Trophoblast cell (in vitro differentiated cells and primary cell): Measurements from ENCODE around the gene ZBTB17.

Experiments used
- DNase-seq, 2 donors: peaks; one replicate each; pipeline ENCODE4 v3.0.0-alpha.2; 2016
- H2AFZ ChIP-seq: 2 replicates; pipeline ENCODE4 v1.6.1; 2013; ENCODE audit warnings: low read length, moderate library complexity, mild to moderate bottlenecking; ENCODE audit not compliant: insufficient read depth, poor library complexity
- H2AK5ac ChIP-seq: 2 replicates; pipeline ENCODE4 v1.6.1; 2013; ENCODE audit warnings: mild to moderate bottlenecking, low read length
- H2BK120ac ChIP-seq: 2 replicates; pipeline ENCODE4 v1.6.1; 2013; ENCODE audit warnings: low read length, mild to moderate bottlenecking, moderate library complexity; ENCODE audit not compliant: insufficient read depth, poor library complexity
- H2BK12ac ChIP-seq: 2 replicates; pipeline ENCODE4 v1.6.1; 2013; ENCODE audit warnings: mild to moderate bottlenecking, low read length, moderate library complexity
- H2BK5ac ChIP-seq: 2 replicates; pipeline ENCODE4 v1.6.1; 2013; ENCODE audit warnings: low read length, low read depth, moderate library complexity, mild to moderate bottlenecking; ENCODE audit not compliant: poor library complexity
- H3K14ac ChIP-seq: 2 replicates; pipeline ENCODE4 v1.6.1; 2013; ENCODE audit warnings: mild to moderate bottlenecking, low read length
- H3K18ac ChIP-seq: 2 replicates; pipeline ENCODE4 v1.6.1; 2013; ENCODE audit warnings: mild to moderate bottlenecking, low read length
- H3K23ac ChIP-seq: 2 replicates; pipeline ENCODE4 v1.6.1; 2013; ENCODE audit warnings: low read length
- H3K27ac ChIP-seq: 2 replicates; pipeline ENCODE4 v1.5.1; 2013; ENCODE audit warnings: low read depth, mild to moderate bottlenecking, inconsistent platforms, low read length, moderate library complexity
- H3K27me3 ChIP-seq: 2 replicates; pipeline ENCODE4 v1.6.1; 2013; ENCODE audit warnings: inconsistent platforms, mild to moderate bottlenecking, low read length, moderate library complexity; ENCODE audit not compliant: insufficient read depth
- H3K36me3 ChIP-seq, 2 experiments: 1 replicate in 1 of 2; 2 replicates in 1 of 2; pipeline ENCODE4 v1.6.1; 2013; ENCODE audit warnings: low read length in 2 of 2, mild to moderate bottlenecking in 2 of 2, moderate library complexity in 1 of 2; ENCODE audit not compliant: insufficient read depth in 2 of 2, control insufficient read depth in 1 of 2
- H3K4ac ChIP-seq: 2 replicates; pipeline ENCODE4 v1.6.1; 2013; ENCODE audit warnings: low read depth, mild to moderate bottlenecking, low read length, moderate library complexity
- H3K4me1 ChIP-seq, 2 experiments: 1 replicate in 1 of 2; 2 replicates in 1 of 2; pipeline ENCODE4 v1.6.1; 2013; ENCODE audit warnings: low read length in 2 of 2, mild to moderate bottlenecking in 2 of 2, moderate library complexity in 1 of 2; ENCODE audit not compliant: insufficient read depth in 2 of 2, control insufficient read depth in 1 of 2
- H3K4me2 ChIP-seq: 2 replicates; pipeline ENCODE4 v1.6.1; 2013; ENCODE audit warnings: inconsistent platforms, mild to moderate bottlenecking, low read length, moderate library complexity
- H3K4me3 ChIP-seq: 2 replicates; pipeline ENCODE4 v1.5.1; 2013; ENCODE audit warnings: mild to moderate bottlenecking, low read depth, low read length, inconsistent platforms
- H3K79me1 ChIP-seq: one replicate; pipeline ENCODE4 v1.6.1; 2013; ENCODE audit warnings: low read length
- H3K79me2 ChIP-seq: 2 replicates; pipeline ENCODE4 v1.6.1; 2013; ENCODE audit warnings: low read length, mild to moderate bottlenecking; ENCODE audit not compliant: control insufficient read depth, insufficient read depth, poor library complexity
- H3K9ac ChIP-seq: 2 replicates; pipeline ENCODE4 v1.6.1; 2013; ENCODE audit warnings: mild to moderate bottlenecking, low read length
- H3K9me3 ChIP-seq: 2 replicates; pipeline ENCODE4 v1.6.1; 2013; ENCODE audit warnings: low read depth, mild to moderate bottlenecking, control low read depth, inconsistent platforms, low read length; ENCODE audit not compliant: insufficient read depth
- H4K12ac ChIP-seq: 2 replicates; pipeline ENCODE4 v1.6.1; 2013; ENCODE audit warnings: low read depth, mild to moderate bottlenecking, low read length, moderate library complexity
- H4K8ac ChIP-seq: 2 replicates; pipeline ENCODE4 v1.6.1; 2013; ENCODE audit warnings: low read depth, mild to moderate bottlenecking, low read length, moderate library complexity
- H4K91ac ChIP-seq: one replicate; pipeline ENCODE4 v1.6.1; 2013; ENCODE audit warnings: low read depth, mild to moderate bottlenecking, low read length, moderate library complexity
- WGBS: extraction: QIAGEN DNeasy Blood & Tissue Kit; methylation state at CpG from one replicate; pipeline ENCODE4 v1.1.7; 2013; ENCODE audit warnings: missing lambda C conversion rate; ENCODE audit not compliant: insufficient read length, insufficient coverage; ENCODE audit errors: extremely low coverage; 5-methylcytosine and 5-hydroxymethylcytosine counted together

ZBTB17 gene

GRCh38 chr1:15948595-15949452 is 27.1 kb downstream of the ZBTB17 start:
- peaks cover 2% of the 10 kb centered on the region for H3K79me2 ChIP-seq
- WGBS = no CpG with 5 or more reads among the region's 15 CpGs
- H3K9ac ChIP-seq = no peak overlapping the region
- H2BK120ac ChIP-seq = no peak overlapping the region
- no peak overlapping the region for H2AFZ ChIP-seq
- H3K27me3 ChIP-seq = no peaks in the 10 kb centered on the region
- H3K79me1 ChIP-seq = peaks cover 4% of the 10 kb centered on the region
- no peaks in the 10 kb centered on the region for H3K9me3 ChIP-seq
- H2BK12ac ChIP-seq = no peak overlapping the region
- peaks cover 19 to 29% of the 10 kb centered on the region in 2 experiments for H3K4me1 ChIP-seq
- H3K36me3 ChIP-seq = peaks cover 46 to 49% of the 10 kb centered on the region in 2 experiments
- no peak overlapping the region for H4K12ac ChIP-seq
- H2BK5ac ChIP-seq = no peak overlapping the region
- no peak overlapping the region for H4K91ac ChIP-seq
- no peak overlapping the region for H3K4me2 ChIP-seq
- H3K18ac ChIP-seq = no peak overlapping the region
- H3K14ac ChIP-seq = no peak overlapping the region
- no peak overlapping the region for H3K27ac ChIP-seq
- DNase-seq = peak; percentile 55 to 59
- H2AK5ac ChIP-seq = no peak overlapping the region
- no peak overlapping the region for H3K4me3 ChIP-seq
- H4K8ac ChIP-seq = no peak overlapping the region
- no peak overlapping the region for H3K4ac ChIP-seq
- no peak overlapping the region for H3K23ac ChIP-seq

GRCh38 chr1:15948091-15948591 is 27.8 kb downstream of the ZBTB17 start:
- peak in 1 of 2 donors; percentile 25 for DNase-seq
- no peak overlapping the region for H3K18ac ChIP-seq
- no peak overlapping the region for H2BK120ac ChIP-seq
- no peak overlapping the region for H4K91ac ChIP-seq
- no peak overlapping the region for H3K27ac ChIP-seq
- no peaks in the 10 kb centered on the region for H3K27me3 ChIP-seq
- H3K9ac ChIP-seq = no peak overlapping the region
- no peak overlapping the region for H2BK5ac ChIP-seq
- no peak overlapping the region for H3K23ac ChIP-seq
- WGBS = no CpG with 5 or more reads among the region's 16 CpGs
- H3K4me2 ChIP-seq = no peak overlapping the region
- H2AK5ac ChIP-seq = no peak overlapping the region
- peaks cover 16 to 25% of the 10 kb centered on the region in 2 experiments for H3K4me1 ChIP-seq
- H3K14ac ChIP-seq = no peak overlapping the region
- H3K79me1 ChIP-seq = peaks cover 4% of the 10 kb centered on the region
- peaks cover 2% of the 10 kb centered on the region for H3K79me2 ChIP-seq
- no peak overlapping the region for H4K12ac ChIP-seq
- H3K36me3 ChIP-seq = peaks cover 53 to 56% of the 10 kb centered on the region in 2 experiments
- H2AFZ ChIP-seq = no peak overlapping the region
- no peak overlapping the region for H3K4ac ChIP-seq
- no peaks in the 10 kb centered on the region for H3K9me3 ChIP-seq
- no peak overlapping the region for H4K8ac ChIP-seq
- H3K4me3 ChIP-seq = no peak overlapping the region
- no peak overlapping the region for H2BK12ac ChIP-seq

- Histone ChIP-seq H3K23ac (no peak overlapping the region), H2BK120ac (no peak overlapping the region), H3K9me3 (no peaks in the 10 kb centered on the region), H3K9ac (no peak overlapping the region), H4K91ac (no peak overlapping the region), H3K4ac (no peak overlapping the region), H3K14ac (no peak overlapping the region), H3K79me2 (peaks cover under 1% of the 10 kb centered on the region), H3K18ac (no peak overlapping the region), H2AK5ac (no peak overlapping the region), H2AFZ (no peak overlapping the region), H3K27ac (no peak overlapping the region), H3K79me1 (peaks cover 2% of the 10 kb centered on the region), H2BK5ac (no peak overlapping the region), H3K4me2 (no peak overlapping the region), H3K36me3 (peaks cover 59 to 62% of the 10 kb centered on the region in 2 experiments), H3K4me1 (peaks cover 13 to 21% of the 10 kb centered on the region in 2 experiments), H3K4me3 (no peak overlapping the region), H2BK12ac (no peak overlapping the region), H4K8ac (no peak overlapping the region), H3K27me3 (no peaks in the 10 kb centered on the region), H4K12ac (no peak overlapping the region)
- no peak for DNase-seq
- no CpG with 5 or more reads among the region's 10 CpGs for WGBS
Measured at GRCh38 chr1:15947382-15948090, 28.4 kb downstream of the ZBTB17 start.

- Histone ChIP-seq H2AFZ (no peak overlapping the region), H2AK5ac (no peak overlapping the region), H2BK12ac (no peak overlapping the region), H3K23ac (no peak overlapping the region), H4K12ac (peak overlapping the region; percentile 5), H2BK120ac (no peak overlapping the region), H3K4ac (no peak overlapping the region), H3K36me3 (peaks cover 67 to 70% of the 10 kb centered on the region in 2 experiments), H3K27ac (no peak overlapping the region), H3K9me3 (no peaks in the 10 kb centered on the region), H4K91ac (no peak overlapping the region), H3K4me3 (no peak overlapping the region), H3K4me1 (peaks cover 8 to 18% of the 10 kb centered on the region in 2 experiments), H3K79me2 (no peaks in the 10 kb centered on the region), H3K4me2 (no peak overlapping the region), H3K14ac (no peak overlapping the region), H3K79me1 (no peaks in the 10 kb centered on the region), H3K18ac (no peak overlapping the region), H3K9ac (no peak overlapping the region), H3K27me3 (no peaks in the 10 kb centered on the region), H4K8ac (no peak overlapping the region), H2BK5ac (no peak overlapping the region)
- DNase-seq = no peak
- no CpG with 5 or more reads among the region's 18 CpGs for WGBS
Measured at GRCh38 chr1:15946571-15947381, 29.1 kb downstream of the ZBTB17 start.
